ENCODE data around the gene SERPINA6.
"Not testable (repeated sequence)": the region's sequence is repeated elsewhere in the genome, so short reads cannot be mapped to it uniquely, and the experiment has no call there.

Gene SERPINA6

DNA sequence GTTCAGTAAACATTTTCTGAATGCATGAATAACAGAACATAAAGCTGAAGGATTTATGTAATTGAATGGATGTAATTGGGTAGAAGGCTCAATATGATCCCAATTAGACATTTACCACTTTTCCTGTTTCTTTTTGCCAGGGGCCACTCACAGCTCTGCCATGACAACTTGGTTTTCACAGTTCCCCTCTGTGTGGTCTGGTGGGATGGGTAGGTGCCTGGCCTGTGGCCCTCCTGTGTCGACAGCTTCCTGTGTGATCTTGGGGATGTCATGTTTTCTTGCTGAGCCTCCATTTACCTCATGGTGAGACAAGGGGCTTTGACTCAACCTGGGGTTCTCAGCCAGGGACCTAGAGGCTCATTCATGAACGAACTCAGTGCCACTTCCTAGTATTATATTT, 17.5 kb downstream of the SERPINA6 start:
- no peak for DNase-seq (ENCODE audit: low read depth)
- no peak overlapping the region for H3K4me3 ChIP-seq (ENCODE audit: low read length)
- no peak for TF ChIP-seq CTCF (IDR thresholded peaks at IDR 0.05; ENCODE audit: insufficient read depth, low read depth, low read length, missing control alignments)

GRCh38 chr14:94304243-94304642, 18.9 kb downstream of the SERPINA6 start:
- no peak for TF ChIP-seq CTCF (IDR thresholded peaks at IDR 0.05; ENCODE audit: insufficient read depth, low read depth, low read length, missing control alignments)
- no peak overlapping the region for H3K4me3 ChIP-seq (ENCODE audit: low read length)
- DNase-seq (ENCODE audit: low read depth), result no peak

GRCh38 chr14:94303111-94303510, 20.0 kb downstream of the SERPINA6 start:
- no peak for TF ChIP-seq CTCF (IDR thresholded peaks at IDR 0.05; ENCODE audit: insufficient read depth, low read depth, low read length, missing control alignments)
- no peak for DNase-seq (ENCODE audit: low read depth)
- no peak overlapping the region for H3K4me3 ChIP-seq (ENCODE audit: low read length)

DNA sequence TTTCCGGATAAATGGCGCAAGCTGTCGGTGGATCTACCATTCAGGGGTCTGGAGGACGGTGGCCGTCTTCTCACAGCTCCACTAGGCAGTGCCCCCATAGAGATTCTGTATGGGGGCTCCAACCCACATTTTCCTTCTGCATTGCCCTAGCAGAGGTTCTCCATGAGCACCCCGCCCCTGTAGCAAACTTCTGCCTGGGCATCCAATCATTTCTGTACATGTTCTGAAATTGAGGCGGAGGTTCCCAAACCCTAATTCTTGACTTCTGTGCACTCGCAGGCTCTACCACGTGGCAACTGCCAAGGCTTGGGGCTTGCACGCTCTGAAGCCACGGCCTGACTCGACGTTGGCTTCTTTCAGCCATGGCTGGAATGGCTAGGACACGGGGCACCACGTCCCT, 25.0 kb downstream of the SERPINA6 start:
- no peak for DNase-seq (ENCODE audit: low read depth)
- TF ChIP-seq CTCF (IDR thresholded peaks at IDR 0.05; ENCODE audit: insufficient read depth, low read depth, low read length, missing control alignments), result no peak
- no peak overlapping the region for H3K4me3 ChIP-seq (ENCODE audit: low read length)

DNA sequence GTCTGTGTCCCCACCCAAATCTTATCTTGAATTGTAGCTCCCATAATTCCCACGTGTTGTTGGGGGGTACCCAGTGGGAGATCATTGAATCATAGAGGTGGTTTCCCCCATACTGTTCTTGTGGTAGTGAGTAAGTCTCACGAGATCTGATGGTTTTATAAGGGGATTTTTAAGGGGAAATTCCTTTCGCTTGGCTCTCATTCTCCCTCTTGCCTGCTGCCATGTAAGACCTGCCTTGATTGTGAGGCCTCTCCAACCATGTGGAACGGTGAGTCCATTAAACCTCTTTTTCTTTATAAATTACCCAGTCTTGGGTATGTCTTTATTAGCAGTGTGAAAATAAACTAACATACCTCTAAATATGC, 27.0 kb downstream of the SERPINA6 start:
- not testable (repeated sequence) for H3K4me3 ChIP-seq (ENCODE audit: low read length); DNase-seq (ENCODE audit: low read depth)

DNA sequence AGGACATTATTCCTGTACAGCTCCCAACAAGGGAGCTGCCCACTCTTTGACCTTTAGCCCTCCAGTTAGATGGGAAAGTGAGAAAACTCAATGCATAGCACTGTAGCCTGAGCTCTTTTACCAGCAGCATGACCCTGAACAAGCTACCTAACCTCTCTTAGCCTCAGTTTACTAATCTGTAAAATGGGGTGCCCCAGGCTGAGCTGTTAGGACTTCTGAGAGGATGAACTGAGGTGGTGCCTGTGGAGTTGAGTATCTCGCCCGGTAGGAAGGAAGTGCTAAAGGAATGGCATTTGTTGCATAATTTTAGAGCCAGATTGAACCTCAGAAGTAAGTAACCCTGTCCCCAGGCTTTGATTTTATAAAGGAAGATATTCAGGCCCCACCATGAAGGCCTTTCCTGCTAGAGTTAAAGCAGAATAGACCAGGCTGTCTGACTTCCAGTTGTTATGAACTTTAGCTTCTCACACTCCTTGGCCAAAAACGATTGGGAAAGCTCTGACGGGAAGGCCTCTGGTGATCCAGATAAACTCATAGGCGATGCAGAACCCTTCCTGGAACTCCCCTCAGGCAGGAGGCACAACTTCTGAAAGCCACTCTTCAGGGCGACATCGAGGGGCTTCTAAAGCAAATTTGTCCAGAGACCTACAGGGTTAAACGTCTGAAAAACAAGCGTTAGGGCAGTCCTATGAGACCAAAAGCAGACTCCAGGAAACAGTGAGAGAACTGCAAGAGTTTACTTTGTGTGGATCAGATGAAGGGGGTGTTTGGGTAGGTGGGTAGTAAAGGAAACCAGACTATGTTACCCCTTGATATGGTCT, 27.6 kb downstream of the SERPINA6 start:
- no peak for TF ChIP-seq CTCF (IDR thresholded peaks at IDR 0.05; ENCODE audit: insufficient read depth, low read depth, low read length, missing control alignments)
- no peak for DNase-seq (ENCODE audit: low read depth)
- H3K4me3 ChIP-seq (ENCODE audit: low read length), result no peak overlapping the region

- no peak overlapping the region for H3K4me3 ChIP-seq (ENCODE audit: low read length)
- no peak for DNase-seq (ENCODE audit: low read depth)
- TF ChIP-seq CTCF (IDR thresholded peaks at IDR 0.05; ENCODE audit: insufficient read depth, low read depth, low read length, missing control alignments), result no peak
Measured at GRCh38 chr14:94293578-94293924, 29.6 kb downstream of the SERPINA6 start.
